HG03442 (cell line): ENCODE results near the gene TNFRSF6B.
A peak's percentile ranks its signal among the peaks of the same experiment; 100 is the strongest.
"Not testable (repeated sequence)": the region's sequence is repeated elsewhere in the genome, so short reads cannot be mapped to it uniquely, and the experiment has no call there.

ENCODE experiments used
- ATAC-seq: cut with Tn5 transposase; IDR thresholded peaks from one replicate; pipeline ENCODE4 v1.9.1; 2021; ENCODE audit warnings: mild to moderate bottlenecking, moderate library complexity; ENCODE audit not compliant: unreplicated experiment

TNFRSF6B gene

GRCh38 chr20:63706027-63706695 lies 9.7 kb downstream of the TNFRSF6B start:
- no peak for ATAC-seq

GRCh38 chr20:63706852-63707557 lies 10.6 kb downstream of the TNFRSF6B start:
- ATAC-seq, result peak; percentile 21

GRCh38 chr20:63707558-63708300 lies 11.3 kb downstream of the TNFRSF6B start, which contains the start of the genes ARFRP1 and ZGPAT:
ARFRP1 (minus strand) TSS chr20:63707976; CDS start chr20:63707091, 885 bp downstream.
ZGPAT (plus strand) TSS chr20:63708039; CDS start chr20:63708581, 542 bp downstream.
- peak; percentile 64 for ATAC-seq

- peak; percentile 17 for ATAC-seq
Measured at GRCh38 chr20:63708301-63709148, 12.1 kb downstream of the TNFRSF6B start.

- ATAC-seq, result no peak
Measured at GRCh38 chr20:63709149-63709527, 12.7 kb downstream of the TNFRSF6B start.

- no peak for ATAC-seq
Measured at GRCh38 chr20:63711085-63711645, 14.7 kb downstream of the TNFRSF6B start.

GRCh38 chr20:63712191-63712590 lies 15.7 kb downstream of the TNFRSF6B start:
- ATAC-seq, result no peak

- no peak for ATAC-seq
Measured at GRCh38 chr20:63714858-63715257, 18.4 kb downstream of the TNFRSF6B start.

- no peak for ATAC-seq
Measured at GRCh38 chr20:63718996-63719395, 22.5 kb downstream of the TNFRSF6B start.

GRCh38 chr20:63722967-63723622 lies 26.6 kb downstream of the TNFRSF6B start:
- ATAC-seq, result not testable (repeated sequence)

- ATAC-seq, result not testable (repeated sequence)
Measured at GRCh38 chr20:63730189-63730733, 33.8 kb downstream of the TNFRSF6B start.

GRCh38 chr20:63731410-63731809 lies 35.0 kb downstream of the TNFRSF6B start:
- no peak for ATAC-seq

GRCh38 chr20:63732118-63733095 lies 36.0 kb downstream of the TNFRSF6B start:
- ATAC-seq, result no peak

GRCh38 chr20:63733117-63733516 lies 36.7 kb downstream of the TNFRSF6B start:
- no peak for ATAC-seq

- ATAC-seq, result no peak
Measured at GRCh38 chr20:63733579-63734081, 37.2 kb downstream of the TNFRSF6B start.

- no peak for ATAC-seq
Measured at GRCh38 chr20:63734111-63734945, 37.9 kb downstream of the TNFRSF6B start.
